ENCODE results near the gene MBD4.
"Not testable (repeated sequence)": the region's sequence is repeated elsewhere in the genome, so short reads cannot be mapped to it uniquely, and the experiment has no call there.

Gene MBD4

DNA sequence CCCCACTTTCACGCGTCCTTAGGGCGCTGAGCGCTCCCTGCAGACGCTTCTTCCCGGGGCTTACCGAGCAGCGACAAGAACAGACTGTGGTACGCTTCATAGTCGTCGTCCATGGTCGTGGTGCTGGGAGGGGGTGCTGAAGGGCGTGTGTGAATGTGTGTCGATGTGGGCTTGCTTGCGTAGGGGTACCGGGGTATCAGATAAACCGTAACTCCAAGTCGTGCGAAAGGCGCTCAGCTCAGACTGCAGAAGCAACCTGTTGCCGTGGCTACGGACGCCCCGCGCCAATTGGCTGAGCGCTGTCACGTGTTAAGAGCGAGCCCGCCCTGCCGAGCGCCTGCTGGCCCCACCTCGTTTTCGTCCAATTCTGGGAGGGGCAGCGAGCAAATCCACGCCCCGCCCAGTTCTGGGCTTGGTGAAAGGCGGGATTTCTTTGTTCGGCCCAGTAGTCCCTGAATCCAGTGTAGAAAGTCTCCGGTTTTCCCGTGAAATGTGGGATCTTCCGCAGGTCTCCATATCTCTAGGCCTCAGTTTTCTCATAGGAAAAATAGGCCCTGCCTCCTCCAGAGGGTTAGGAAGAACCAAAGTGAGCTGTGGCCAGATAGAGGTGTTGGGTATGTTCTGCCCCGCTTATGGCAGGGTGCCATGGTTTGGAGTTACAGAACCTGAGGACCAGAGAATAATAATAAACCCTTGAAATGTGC, 11.2 kb downstream of the MBD4 start, which contains the start of gene EFCAB12:
Gene EFCAB12, minus strand, starts transcription at position 261 of the 704 bp plus-strand sequence. Its CDS starts 148 bp downstream, at position 113.
- DNase-seq, result peak; percentile 92

DNA sequence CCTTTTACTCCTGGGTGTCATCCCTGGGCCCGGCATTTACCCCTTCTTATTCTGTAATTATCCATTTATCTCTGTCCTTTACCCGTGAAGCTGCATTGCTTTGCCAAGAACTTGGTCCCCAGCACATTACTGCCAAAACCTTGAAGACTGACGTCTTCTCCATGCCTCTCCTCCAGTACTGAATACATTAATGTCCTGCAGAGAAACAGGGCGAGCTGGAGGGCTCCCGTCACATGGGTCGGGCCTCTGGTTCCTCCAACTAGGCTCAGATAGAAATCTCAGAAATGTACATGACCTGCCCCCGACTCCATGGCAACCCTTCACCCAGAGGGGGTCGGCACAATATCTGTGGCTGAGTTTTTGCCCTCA, 11.8 kb downstream of the MBD4 start:
- no peak for DNase-seq

DNA sequence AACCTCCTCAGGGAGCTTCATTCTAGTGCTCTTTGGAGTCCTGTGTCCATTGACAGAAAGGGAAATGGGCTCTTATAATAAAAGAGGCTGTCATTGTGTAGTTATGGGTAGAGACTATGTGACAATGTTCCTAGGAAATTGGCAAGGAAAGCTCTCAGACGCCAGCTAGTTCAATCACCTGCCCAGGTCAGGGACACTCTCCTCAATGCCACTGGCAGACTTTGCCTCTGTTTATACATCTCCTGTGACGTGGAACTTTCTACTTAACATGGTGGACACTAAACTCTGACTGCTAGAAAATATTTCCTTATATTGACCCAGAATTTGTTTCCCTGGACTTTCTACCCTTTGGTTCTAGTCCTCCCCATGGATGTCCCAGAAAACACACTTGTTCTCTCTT, 14.1 kb downstream of the MBD4 start:
- DNase-seq, result no peak

DNA sequence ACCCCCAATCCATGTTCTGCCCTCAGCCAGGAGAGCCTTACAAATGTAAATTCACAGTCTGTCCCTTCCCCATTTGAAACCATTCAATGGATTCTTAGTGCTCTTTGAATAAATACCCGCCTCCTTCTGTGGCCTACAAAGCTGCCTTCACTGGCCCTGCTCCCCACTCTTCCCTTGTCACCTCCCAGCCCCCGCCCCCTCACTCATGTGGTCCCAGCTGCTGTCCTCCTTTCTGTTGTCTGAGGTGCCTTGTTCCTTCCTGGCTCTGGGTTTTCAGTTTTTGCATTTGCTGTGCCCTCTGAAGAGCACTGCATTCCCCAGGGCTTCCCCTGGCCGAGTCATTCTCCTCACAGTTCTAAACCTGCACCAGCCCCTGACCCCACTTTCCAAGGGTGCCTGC, 14.5 kb downstream of the MBD4 start:
- DNase-seq, result no peak

DNA sequence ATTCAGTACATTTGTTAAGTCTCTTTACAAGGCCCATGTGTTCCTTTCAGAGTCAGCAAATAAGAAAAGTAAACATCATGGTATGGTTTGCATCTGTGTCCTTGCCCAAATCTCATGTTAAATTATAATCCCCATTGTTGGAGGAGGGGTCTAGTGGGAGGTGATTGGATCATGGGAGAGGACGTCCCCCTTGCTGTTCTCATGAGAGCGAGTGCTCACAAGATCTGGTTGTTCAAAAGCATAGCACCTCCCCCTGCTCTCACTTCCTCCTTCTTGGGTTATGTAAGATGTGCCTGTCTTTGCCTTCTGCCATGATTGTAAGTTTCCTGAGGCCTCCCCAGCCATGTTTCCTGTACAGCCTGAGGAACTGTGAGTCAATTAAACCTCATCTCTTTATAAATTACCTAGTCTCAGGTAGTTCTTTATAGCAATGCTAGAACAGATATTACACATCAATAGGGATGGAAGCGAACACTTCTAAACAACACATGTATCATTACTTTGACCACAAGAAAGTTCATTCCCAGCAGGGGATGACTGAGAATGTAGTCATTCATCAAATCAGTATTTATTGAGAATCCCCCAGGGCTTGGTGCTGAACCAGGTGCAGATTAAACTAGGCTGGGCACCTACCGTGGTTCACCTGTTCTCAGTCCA, 15.4 kb downstream of the MBD4 start:
- DNase-seq, result no peak

DNA sequence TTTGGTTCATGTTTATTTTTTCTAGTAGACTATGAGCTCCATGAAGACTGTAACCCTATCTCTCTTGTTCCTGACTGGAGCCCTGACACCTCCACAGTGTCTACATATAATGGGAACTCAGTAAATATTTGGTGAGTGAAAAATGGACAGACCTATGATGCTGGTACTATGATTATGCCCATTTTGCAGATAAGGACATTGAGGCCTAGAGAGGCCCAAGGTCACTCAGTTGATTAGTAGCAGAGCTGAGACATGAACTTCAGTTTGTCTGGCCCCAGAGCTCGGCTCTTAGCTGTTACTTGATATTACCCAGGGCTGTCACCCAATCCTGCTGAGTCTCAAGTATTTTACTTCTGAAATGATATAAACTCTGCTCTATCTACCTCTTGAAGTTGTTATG, 16.9 kb downstream of the MBD4 start:
- DNase-seq, result no peak

DNA sequence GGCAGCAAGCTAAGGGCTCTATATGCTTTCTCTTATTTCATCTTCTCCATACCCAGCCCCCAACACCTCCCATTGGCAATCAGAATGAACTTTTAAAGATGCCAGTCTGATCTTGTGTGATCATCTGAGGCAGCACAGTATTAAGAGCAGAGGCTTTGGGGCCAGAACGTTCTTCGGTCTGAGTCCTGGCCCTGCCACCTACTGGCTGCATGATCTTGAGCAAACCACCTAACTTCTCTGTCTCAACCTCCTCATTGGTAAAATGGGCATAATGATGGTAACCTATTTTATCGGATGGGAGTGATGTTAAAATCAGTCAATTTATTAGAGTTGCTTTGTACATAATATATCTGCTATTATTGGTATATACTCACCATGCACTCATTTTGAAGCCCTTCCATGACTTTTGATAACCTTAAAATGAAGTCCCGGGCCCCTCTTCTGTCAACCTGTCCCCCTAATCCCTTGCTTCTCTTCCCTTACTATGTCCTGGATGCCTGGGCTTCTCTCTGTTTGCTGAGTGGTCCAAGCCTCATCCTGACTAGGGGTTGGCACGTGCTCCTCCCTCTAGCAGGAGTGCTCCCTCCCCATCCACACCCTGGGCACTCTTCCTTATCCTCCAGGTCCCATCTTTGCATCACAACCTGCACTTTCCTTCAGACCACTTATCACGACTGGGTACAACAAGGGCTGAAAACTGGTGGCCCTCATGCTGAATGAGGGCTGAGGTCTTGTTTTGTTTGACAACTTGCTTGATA, 17.6 kb downstream of the MBD4 start:
- no peak for DNase-seq

DNA sequence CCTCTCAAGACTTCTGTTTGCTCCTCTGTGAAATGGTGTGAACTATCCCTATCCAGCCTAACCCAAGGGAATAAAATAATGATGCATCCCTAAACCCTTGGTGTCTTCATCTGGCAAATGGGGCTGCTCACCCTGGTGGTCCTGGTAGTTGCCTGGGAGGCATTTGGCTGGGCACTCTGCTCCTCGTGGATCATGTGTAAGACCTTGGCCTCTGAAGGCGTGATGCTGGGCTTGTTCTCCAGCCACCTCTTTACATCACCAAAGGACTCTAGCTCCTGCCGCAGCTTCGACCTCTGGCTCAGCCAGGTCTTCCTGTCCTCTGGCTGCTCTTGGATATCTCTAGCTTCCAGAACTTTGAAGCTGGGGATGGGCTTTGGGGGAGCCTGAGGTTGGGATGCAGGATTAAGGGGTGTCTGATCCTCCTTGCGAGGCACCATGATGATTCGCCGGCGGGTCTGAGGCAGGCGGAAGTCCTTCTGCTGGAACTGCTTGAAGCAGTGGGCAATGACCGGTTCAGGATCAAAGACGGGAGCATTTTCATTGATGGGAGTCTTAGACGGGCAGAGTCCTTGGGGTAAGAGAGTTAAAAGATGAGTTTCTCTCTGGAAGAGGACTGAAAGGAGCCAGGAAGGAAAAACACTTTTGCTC, 18.4 kb downstream of the MBD4 start:
- no peak for DNase-seq

DNA sequence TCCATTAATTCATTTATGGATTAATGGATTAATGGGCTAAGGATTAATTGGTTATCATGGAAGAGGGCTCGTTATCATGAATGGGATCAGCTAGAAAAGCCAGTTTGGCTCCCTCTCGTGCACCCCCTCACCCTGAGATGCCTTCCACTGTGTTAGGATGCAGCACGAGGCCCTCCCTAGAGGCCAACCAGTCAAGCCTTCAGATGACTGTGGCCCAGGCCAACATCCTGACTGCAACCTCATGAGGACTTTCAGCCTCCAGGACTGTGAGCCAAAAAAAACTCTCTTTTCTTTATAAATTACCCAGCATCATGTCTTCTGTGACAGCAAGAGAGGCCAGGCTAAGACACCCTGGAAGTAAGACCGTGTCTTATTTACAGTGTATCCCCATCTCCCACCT, 20.3 kb downstream of the MBD4 start:
- no peak for DNase-seq

DNA sequence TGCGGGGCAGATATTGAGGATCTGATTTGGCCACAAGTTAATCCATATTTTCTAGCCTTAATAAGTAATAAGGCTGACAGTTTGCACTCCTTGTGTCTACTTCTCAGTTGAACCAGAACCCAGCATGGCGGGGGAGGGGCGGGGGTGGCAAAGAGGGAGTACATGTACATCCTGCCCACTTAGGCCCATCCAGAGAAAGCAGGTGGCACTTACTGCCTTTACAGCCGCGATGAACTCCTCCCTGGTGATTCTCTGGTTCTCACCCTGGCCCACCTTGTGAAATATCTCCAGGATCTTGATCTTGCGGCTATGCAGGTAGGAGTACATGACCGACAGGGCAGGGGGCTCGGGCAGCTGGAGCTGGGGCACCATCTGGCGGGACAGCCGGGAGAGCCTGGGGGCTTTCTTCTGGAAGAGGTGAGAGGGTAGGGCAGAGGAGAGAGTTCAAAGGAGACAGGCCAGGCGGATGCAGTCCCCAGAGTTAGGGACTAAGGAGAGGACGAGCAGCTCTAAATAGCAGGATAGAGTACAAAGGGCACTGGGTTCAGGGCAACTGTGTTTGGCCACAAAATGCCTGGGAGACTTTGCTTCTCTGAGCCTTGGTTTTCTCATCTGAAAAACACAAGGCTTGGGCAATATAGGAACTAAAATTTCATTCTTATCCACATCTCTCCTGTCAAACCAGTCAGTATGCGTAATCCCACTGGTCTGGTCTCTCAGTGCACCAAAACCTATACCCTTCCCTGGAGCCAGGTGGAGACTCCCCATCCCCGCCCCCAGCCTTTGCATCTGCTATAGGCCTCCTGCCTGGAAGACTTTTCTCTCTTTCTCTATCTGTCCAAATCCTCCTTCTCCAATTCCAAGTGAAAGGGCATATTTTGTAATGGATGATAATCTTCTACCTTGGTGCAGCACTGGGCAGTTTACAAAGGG, 21.4 kb downstream of the MBD4 start:
- no peak for DNase-seq

DNA sequence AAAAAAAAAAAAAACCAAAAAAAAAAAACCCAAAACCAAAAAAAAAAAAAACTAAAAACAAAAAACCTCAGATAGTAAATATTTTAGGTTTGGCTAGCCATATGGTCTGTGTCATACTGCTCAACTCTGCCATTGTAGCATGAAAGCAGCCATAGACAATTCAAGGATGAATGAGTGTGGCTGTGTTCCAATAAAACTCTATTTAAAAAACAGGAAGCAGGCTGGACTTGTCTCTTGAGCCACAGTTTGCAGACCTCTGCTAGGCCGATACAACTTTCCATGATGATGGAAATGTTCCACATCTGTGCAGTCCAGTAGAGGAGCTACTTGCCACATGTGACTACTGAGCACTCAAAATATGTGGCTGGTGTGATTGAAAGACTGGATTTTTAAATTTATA, 22.4 kb downstream of the MBD4 start:
- no peak for DNase-seq

DNA sequence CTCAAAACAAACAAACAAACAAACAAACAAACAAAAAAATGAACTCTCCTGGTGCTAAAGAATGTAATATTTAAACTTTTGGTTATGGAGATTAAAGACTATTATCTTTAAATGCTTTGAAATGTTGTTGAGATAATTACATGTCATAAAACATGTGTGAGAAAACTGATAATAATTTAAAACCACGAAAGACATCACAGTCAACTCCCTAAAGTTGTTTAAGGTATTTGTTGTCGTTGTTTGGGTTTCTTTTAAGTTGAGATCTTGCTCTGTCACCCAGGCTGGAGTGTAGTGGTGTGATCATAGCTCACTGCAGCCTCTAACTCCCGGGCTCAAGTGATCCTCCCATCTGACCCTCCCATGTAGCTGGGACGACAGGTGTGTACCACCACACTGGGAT, 23.3 kb downstream of the MBD4 start:
- no peak for DNase-seq

DNA sequence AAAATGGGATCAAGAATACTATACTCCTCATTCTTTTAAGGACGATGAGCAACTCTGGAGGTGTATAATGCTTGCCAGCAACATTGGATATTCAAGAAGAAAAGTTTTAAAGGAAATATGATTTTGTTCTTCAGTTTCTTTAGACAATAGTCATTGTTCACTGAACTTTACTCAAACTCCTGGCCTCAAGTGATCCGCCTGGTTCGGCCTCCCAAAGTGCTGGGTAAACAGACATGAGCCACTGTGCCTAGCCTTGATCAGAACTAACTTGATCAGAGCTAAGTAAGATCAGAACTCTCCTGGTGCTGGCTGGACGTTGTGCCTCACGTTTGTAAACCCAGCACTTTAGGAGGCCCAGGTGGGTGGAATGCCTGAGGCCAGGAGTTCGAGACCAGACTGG, 23.9 kb downstream of the MBD4 start:
- DNase-seq, result no peak

DNA sequence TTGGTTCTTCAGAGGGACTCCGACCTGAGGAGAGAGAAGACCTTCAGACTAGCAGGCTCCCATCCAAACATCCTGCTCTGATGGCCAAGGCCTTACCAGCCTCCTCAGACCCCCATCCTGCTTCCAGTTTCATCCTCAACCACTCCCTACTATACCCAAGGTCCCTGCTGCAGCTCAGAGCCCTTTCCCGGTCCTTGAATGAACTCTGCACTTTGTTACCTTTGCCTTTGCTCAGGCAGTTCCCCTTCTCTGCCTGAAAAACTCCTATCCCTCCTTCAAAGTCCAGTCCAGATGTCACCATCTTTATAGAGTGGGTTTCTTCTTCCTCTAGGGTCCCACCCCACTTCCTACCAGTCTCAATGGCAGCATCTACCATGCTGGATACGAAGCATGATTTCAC, 24.4 kb downstream of the MBD4 start:
- no peak for DNase-seq

DNA sequence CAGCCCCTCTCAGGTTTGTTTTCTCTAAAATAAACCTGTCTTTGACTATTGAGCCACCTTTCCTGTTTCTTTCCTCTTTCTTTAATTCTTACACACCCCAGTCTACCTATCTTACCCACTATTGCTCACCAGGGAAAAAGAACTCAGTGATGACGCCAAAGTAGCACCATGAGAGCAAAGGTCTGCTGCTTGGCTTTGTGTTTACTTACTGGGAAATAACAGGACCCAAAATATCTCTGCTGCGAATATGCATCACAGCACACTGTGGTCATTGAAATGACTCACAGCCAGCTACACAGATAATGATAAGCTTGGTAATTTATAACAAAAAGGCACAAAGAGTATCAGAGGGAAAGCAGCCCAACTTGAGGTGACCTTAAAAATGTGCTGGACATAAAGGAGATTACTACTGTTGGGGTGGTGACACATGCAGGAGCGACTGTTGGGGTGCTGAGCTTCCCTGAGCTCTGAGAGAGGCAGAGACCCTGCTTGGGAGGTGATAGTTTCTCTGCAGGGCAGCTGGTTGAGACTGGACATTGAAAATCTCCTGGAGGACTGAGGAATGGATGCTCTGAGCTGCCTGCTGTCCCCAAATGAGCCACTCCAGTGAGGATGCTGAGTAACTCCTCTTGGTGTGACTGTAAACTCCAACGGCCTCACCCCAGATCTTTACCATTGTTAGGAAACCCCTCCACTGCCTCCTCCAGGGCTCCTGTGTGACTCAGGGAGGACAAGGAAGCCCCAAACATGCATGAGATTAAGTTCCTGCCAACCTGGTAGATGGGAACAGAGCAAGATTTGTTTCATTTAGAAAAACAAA, 25.9 kb downstream of the MBD4 start:
- peak; percentile 14 for DNase-seq

DNA sequence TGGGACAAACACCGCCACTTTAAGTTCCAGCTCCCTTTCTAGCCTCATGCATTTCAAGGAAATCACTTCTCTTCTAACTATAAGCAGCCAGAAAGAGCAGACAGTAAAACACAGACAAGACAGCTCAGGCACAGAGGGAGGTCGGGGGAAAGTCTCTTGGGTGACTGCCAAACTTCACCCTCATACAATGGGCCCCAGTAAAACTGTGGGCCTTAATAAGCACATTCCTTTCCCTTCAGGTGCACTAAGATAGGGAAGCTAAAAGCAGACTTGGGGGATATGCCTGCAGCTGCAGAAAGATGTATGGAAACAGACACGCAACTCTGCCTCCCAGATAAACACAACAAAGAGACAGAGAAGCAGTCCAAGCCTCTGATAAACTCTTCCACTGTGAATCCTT, 26.5 kb downstream of the MBD4 start:
- DNase-seq, result not testable (repeated sequence)

DNA sequence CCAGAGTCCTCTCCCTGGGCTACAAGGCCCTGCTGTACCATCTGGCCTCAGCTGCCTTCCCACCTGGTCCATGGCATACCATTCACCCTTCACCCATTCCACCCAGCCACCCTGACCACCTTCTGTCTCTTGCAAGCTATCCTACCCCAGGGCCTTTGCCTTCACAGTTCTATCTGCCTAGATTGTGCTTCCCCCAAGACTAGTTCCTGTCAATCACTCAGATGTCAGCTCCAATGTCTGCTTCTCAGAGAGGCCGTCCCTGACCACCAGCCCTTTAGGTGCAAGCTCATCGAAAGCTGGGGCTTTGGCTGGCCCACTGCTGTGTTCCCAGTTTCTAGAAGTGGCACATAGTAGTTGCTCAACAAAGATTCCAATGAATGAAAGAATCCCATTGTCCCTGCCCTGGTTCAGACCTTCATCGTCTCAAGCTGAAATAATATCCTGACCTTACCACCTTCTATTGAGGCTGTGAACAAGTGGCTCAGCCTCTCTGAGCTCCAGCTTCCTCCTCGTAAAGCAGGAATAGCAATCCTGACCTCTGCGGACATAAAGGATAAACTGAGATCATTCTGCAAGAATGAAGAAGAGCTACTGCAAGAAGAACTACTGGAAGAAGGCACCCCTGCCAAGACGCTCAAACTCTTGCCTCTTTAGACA, 27.1 kb downstream of the MBD4 start:
- no peak for DNase-seq

DNA sequence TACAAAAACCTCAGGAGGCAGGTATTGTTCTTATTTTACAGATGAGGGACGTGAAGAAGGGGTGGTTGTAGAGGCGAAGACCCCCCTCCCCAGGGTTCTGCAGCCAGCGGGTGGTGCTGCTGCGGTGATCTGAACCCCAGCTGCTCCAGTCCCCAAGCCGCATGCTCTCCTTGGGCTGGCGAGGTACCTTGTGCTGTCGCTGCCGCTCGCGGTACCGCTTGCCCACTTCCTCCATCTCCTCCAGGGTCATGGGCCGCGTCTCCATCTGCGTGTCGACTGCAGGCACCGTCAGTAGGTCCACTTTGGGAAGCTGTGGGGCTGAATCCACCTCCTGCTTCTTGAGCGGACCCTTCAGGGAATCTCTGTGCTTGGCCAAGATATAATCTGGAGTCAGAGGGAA, 28.8 kb downstream of the MBD4 start:
- DNase-seq, result no peak

DNA sequence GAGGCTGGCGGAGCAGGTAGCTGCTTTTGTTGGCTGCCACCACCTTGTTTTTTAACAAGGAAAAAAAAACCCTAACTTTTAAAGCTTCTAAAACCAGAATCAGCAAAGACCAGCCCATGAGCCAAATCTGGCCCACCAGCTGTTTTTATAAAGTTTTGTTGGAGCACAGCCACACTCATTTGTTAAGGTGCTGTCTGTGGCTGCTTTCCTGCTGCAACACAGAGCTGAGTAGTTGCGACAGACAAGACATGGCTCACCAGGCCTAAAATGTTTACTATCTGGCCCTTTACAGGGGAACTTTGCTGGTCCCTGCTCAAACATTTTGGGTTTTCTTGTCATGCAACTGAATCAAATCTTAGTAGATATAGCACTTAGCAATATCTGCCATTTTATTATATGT, 30.2 kb downstream of the MBD4 start:
- no peak for DNase-seq

DNA sequence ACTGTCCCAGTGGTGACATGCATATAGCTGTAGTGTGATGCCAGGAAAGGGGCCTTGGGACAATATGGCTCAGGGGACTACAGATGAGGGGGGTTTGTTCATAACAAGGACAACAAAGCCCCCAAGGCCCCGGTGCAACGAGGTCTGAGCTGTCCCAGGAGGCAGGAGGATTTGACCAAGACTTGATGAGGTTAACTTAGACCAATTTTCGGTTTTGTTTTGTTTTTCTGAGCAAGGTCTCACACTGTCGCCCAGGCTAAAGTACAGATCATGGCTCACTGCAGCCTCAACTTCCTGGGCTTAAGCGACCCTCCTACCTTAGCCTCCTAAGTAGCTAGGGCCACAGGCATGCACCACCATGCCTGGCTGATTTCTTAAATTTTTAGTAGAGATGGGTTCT, 35.1 kb downstream of the MBD4 start:
- DNase-seq, result no peak

DNA sequence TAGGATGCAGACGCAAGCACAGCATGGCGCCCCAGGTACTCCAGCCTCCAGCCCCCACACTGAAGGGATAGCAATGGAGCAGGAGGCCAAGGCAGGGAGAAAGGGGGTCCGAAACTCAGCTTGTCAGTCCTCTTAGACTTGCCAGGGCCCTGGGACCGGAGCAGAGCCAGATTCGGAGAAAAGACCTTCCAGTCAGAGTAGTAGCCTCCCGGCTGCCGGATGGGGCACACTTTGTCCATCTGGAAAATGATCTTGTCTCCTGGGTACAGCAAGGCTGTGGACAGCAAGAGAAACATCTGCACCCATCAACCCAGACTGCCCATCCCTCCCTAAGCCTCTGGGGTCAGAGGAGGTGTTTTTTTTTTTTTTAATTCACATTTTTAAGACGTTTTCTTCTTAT, 35.6 kb downstream of the MBD4 start:
- no peak for DNase-seq
